Osteocyte (in vitro differentiated cells): ENCODE data around the gene PXMP4. TPM values are rescaled to one million over a fixed set of nuclear protein-coding genes. Genes with fewer than 3 reads are reported as not detected.

Experiments used
- DNase-seq: peaks from one replicate; pipeline ENCODE4 v3.0.0; 2021; ENCODE audit warnings: mixed read lengths; ENCODE audit not compliant: unreplicated experiment; ENCODE audit errors: extremely low spot score
- H3K27ac Mint-ChIP-seq: one replicate; pipeline ENCODE4 v1.8.0; 2021; ENCODE audit warnings: mild to moderate bottlenecking, mixed read lengths; ENCODE audit not compliant: unreplicated experiment
- H3K27me3 Mint-ChIP-seq: one replicate; pipeline ENCODE4 v1.8.0; 2021; ENCODE audit warnings: mixed read lengths; ENCODE audit not compliant: unreplicated experiment
- H3K36me3 Mint-ChIP-seq: one replicate; pipeline ENCODE4 v1.8.0; 2021; ENCODE audit warnings: mixed read lengths; ENCODE audit not compliant: unreplicated experiment
- H3K4me1 Mint-ChIP-seq: one replicate; pipeline ENCODE4 v1.8.0; 2021; ENCODE audit warnings: mixed read lengths; ENCODE audit not compliant: unreplicated experiment
- H3K4me3 Mint-ChIP-seq: one replicate; pipeline ENCODE4 v1.8.0; 2021; ENCODE audit warnings: mild to moderate bottlenecking, moderate library complexity, mixed read lengths; ENCODE audit not compliant: unreplicated experiment
- H3K9me3 Mint-ChIP-seq: one replicate; pipeline ENCODE4 v1.8.0; 2021; ENCODE audit warnings: mixed read lengths; ENCODE audit not compliant: unreplicated experiment
- total RNA-seq: library from RNA; stranded (reverse); gene quantifications from 2 replicates; pipeline ENCODE4 v1.2.1, GENCODE V29; 2021
- TF ChIP-seq, protein P1 (sequence below): fragments of 200-600 bp; sonication (generic); IDR thresholded peaks from 2 replicates; pipeline ENCODE4 v1.5.0; 2021; ENCODE audit warnings: antibody characterized with exemption, mild to moderate bottlenecking, moderate library complexity

The PXMP4 gene
- total RNA-seq, 1 donor from 2014 or later = 3.4 TPM

DNA sequence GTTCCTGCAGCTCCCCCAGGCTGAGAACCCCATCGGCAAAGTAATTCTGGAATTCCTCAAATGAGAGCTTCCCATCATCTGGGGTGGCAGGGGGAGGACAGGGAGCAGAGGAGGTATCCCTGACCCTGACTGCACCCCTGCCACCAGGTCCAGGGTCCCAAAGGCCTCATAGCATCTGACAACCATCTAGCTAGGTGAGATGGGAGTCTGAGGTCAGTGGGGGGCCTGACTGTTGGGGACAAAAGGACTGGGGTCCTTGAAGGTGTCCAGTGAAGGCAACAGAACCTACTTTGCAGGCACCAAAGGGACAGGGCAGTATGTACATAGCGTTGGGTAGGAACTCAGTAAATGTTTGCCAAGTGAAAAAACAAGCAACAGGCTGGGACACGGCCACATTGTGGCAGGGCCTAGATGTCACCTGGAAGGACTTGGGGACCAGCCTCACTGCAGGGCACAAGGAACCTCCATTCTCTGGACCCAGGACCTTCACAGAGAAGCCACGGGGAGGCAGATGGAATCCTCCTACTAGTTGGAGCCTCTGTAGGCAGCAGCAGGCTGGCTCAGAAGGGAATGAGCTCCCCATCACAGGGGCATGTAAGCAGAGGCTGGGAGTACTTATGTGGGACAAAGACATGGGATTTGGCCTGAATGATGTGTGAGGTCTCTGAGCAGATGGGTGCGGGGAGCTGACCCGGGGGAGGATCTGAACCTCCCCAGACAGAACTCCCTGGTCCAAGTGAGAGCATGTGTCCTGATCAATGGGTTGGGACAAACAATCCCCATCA, 49.2 kb downstream of the PXMP4 start:
- DNase-seq = no peak
- Mint-ChIP-seq H3K9me3 (no peaks in the 10 kb centered on the region), H3K27me3 (no peaks in the 10 kb centered on the region), H3K36me3 (no peaks in the 10 kb centered on the region), H3K4me3 (no peak overlapping the region), H3K4me1 (peaks cover 39% of the 10 kb centered on the region), H3K27ac (no peak overlapping the region)
- TF ChIP-seq, protein P1, sequence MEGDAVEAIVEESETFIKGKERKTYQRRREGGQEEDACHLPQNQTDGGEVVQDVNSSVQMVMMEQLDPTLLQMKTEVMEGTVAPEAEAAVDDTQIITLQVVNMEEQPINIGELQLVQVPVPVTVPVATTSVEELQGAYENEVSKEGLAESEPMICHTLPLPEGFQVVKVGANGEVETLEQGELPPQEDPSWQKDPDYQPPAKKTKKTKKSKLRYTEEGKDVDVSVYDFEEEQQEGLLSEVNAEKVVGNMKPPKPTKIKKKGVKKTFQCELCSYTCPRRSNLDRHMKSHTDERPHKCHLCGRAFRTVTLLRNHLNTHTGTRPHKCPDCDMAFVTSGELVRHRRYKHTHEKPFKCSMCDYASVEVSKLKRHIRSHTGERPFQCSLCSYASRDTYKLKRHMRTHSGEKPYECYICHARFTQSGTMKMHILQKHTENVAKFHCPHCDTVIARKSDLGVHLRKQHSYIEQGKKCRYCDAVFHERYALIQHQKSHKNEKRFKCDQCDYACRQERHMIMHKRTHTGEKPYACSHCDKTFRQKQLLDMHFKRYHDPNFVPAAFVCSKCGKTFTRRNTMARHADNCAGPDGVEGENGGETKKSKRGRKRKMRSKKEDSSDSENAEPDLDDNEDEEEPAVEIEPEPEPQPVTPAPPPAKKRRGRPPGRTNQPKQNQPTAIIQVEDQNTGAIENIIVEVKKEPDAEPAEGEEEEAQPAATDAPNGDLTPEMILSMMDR = no peak

GRCh38 chr20:33669873-33670640, 50.1 kb downstream of the PXMP4 start:
- no peaks in the 10 kb centered on the region for H3K36me3 Mint-ChIP-seq
- peak overlapping the region; percentile 27 for H3K27ac Mint-ChIP-seq
- no peaks in the 10 kb centered on the region for H3K9me3 Mint-ChIP-seq
- TF ChIP-seq, protein P1 = no peak
- peaks cover 31% of the 10 kb centered on the region for H3K4me1 Mint-ChIP-seq
- no peak for DNase-seq
- no peaks in the 10 kb centered on the region for H3K27me3 Mint-ChIP-seq
- no peak overlapping the region for H3K4me3 Mint-ChIP-seq

- Mint-ChIP-seq H3K4me1 (peaks cover 33% of the 10 kb centered on the region), H3K27me3 (no peaks in the 10 kb centered on the region), H3K27ac (no peak overlapping the region), H3K4me3 (no peak overlapping the region), H3K9me3 (no peaks in the 10 kb centered on the region), H3K36me3 (no peaks in the 10 kb centered on the region)
- TF ChIP-seq, protein P1 = no peak
- no peak for DNase-seq
These were observed 50.9 kb downstream of the PXMP4 start for GRCh38 chr20:33669224-33669623.

DNA sequence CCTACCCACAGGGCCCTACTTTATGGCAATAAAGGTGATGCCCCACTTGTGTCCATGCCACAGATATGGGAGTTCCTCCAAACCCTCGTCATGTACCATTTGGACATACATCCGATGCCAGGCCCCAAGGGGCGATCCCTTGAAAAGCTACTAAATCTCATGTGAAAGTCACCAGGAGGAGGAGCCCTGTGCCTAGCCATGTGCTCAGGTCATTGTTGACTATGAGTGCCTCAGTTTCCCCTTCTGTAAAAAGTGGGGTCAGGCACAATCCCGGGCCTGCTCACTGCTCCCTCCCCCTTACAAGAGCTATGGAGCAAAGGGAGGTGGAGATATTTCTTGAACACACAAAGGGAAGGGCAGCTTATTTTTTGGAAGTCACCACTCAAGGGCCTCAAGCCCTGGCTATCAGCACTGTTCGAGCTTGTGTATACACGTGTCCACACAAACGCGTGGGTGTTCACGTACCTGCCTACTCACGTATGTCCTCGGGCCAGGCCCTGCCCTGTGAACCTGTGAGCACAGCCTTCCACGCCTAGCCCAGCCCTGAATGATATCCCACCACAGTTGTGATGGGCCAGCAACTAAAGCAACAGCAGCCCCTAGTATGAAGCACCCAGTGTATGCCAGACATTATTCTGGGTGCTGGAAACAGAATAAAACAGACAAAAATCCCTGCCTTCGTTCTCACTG, 51.5 kb downstream of the PXMP4 start:
- H3K4me3 Mint-ChIP-seq = no peak overlapping the region
- no peak for DNase-seq

More for the DNA sequence above, 51.5 kb downstream of the PXMP4 start:
- Mint-ChIP-seq H3K36me3 (no peaks in the 10 kb centered on the region), H3K4me1 (peaks cover 32% of the 10 kb centered on the region), H3K27me3 (no peaks in the 10 kb centered on the region), H3K9me3 (no peaks in the 10 kb centered on the region), H3K27ac (no peak overlapping the region)
- TF ChIP-seq, protein P1 = no peak
